ENCODE data around the gene PDGFA. TPM values are rescaled to one million over a fixed set of nuclear protein-coding genes. Genes with fewer than 3 reads are reported as not detected.

Gene PDGFA
- total RNA-seq, 1 experiment from 2014 or later = 26.9 TPM

DNA sequence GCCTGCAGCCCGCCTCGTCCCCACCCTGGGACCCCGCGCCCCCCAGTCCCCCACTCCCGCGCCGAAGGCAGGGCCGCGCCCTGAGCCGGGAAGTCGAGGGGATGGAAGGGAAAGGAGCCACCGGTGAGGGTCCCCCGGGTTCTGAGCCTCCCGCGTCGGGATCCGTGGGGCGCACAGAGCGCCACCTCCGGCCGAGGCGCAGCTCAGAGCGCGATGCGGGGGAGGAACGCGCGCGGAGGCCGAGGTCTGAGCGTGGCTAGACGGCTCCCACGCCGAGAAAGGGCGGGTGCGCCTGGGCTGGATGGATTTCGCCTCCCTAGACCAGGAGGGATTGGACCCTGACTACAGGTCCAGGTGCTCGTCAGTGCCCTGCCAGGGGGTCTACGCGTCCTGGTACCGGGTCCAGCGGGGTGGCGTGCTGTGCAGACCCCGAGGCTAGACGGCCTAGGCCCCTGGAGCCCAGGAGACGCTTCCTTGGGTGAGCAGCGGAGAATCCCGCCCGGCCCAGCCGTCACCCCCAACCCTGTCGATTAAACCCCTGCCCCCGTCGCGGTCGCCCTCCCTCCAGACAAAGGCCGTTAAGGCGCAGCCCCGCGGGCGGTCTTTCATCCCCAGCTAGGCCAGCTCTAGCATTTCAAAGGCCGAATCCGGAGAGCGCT, 986 bp upstream of the PDGFA start:
- H3K27ac ChIP-seq = no peak overlapping the region
- no peaks in the 10 kb centered on the region for H3K9me3 ChIP-seq (replicated peaks)
- H3K36me3 ChIP-seq = no peaks in the 10 kb centered on the region
- DNase-seq = no peak
- no peaks in the 10 kb centered on the region for H3K27me3 ChIP-seq
- H3K4me1 ChIP-seq = peaks cover under 1% of the 10 kb centered on the region; the same call in 1 of the 2 replicates
- H3K4me3 ChIP-seq = no peak overlapping the region

DNA sequence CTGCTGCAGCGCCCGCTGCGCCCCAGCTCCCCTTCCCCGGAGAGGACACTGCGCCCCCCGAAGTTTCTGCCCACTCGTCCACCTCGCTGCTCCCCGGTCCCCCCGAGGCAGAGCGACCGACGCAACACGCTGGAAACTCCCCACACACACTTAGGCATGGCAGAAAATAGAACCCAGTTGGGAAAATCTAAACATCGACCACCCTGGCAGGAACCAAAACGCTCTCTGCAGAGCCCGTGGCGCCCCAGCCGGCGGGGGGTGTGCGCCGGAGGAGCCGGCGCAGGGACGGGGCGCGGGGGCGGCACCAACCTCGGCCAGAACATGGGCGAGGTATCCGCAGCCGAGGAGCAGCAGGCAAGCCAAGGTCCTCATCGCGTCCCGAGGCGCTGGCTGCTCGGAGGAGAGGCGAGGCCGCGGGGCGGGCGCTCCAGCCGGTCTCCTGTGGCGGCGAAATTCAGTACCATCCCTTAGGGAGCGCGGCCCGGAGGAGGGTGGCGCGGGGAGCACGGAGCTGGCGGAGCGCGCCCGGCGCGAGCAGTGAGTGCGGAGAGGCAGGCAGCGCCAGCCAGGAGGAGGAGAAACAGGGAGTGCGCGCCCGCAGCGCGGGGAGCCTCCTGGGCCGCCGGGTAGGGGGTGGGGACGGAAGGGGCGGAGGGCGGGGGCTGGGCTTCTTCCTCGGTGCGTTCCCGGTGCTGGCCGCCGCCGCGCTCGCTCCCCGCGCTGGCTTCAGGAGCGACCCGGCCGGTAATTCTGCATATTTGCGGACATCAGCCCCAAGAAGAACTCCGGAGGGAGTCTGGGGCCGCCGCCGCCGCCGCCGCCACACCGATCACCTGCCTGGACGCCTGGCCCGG, 789 bp downstream of the PDGFA start:
- H3K27ac ChIP-seq = peak overlapping the region; percentile 57
- H3K36me3 ChIP-seq = no peaks in the 10 kb centered on the region; the same call in 1 of the 2 replicates
- peak; percentile 66 to 70 for DNase-seq
- H3K4me1 ChIP-seq = peaks cover 9% of the 10 kb centered on the region; the same call in 1 of the 2 replicates
- H3K4me3 ChIP-seq = peak overlapping the region; percentile 87
- H3K27me3 ChIP-seq = no peaks in the 10 kb centered on the region
- H3K9me3 ChIP-seq (replicated peaks) = no peaks in the 10 kb centered on the region

DNA sequence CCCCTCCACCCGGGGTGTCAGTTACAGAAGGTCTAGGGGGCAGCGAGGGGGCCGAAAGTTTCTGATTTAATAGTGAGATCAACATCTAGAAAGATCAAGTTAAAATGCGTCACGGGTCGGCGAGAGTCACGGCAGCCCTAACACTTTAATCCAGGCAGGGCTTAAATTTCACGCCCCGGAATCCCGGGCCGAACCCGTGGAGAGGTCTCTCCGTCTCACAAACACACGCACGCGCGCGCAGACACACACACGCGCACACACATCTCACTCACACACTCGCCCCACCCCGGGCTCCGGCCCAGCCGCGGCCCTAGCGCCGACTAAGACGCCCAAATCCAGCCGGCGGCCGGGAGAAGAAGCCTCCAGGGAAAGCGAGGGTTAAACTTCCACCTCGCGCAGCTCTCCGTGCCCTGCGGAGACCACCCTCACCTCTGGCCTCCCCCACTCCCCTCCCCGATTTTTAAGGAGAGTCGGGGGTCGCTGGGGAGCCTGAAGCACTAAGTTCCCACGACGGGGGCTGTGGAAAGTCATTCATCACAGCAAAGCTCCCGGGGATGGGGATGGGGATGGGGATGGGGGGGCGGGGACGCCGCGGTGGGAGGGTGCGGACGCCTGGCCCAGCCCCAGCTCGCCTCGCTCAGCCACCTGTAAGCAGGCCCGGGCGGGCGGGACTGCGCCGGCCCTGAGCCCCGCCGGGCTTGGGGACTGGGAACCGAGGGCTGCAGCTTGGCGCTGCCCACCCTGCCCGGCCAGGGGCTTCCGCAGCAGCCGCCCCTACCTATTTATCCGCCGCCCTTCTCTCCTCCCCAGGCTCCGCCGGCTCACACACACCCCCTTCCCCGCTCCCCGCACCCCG, 1.6 kb downstream of the PDGFA start:
- Histone ChIP-seq H3K27me3 (no peaks in the 10 kb centered on the region), H3K27ac (peak overlapping the region; percentile 76), H3K4me3 (peak overlapping the region; percentile 87), H3K4me1 (peaks cover 9% of the 10 kb centered on the region; the same call in 1 of the 2 replicates), H3K36me3 (no peaks in the 10 kb centered on the region; the same call in 1 of the 2 replicates), H3K9me3 (replicated peaks) (no peaks in the 10 kb centered on the region)
- peak; percentile 55 to 63 for DNase-seq

DNA sequence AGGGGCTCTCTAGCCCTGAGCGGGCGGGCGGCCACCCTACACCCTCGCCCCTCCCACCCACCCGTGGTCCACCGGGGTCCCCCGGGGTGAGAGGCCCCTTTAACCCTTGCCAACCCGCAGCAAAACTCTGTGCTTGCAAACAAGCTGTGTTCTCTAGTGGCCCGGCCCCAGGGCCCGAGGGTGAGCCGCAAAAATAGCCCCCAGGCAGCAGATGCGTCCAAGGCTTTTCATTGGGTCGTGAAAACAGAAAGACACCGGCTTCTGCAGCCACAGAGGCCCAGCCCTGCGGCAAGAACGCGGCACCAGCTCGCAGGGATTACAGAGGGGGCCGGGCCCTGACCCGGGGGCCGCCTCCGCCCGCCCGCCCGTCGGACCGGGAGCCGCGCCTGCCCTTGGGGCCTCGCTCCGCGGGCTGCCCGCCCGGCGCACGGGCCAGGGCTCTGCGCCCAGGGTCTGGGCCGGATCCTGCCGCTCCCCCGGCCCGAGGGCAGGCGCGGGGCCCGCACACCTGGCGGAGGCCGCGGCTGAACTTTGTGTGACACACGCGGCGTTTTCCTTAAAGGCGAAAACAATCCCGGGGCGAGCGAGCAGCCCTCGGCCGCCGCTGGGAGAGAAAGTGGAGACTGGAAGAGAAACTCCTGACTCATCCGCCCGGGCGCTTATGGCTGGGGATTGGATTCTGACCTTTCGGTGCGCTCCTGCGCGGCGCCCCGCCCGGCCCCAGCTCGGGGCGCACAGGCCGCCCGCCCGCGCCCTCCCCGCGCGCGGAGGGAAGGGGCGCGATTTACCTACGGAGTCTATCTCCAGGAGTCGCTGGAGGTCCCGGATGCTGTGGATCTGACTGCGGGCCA, 2.8 kb downstream of the PDGFA start:
- no peaks in the 10 kb centered on the region; the same call in 1 of the 2 replicates for H3K36me3 ChIP-seq
- peak; percentile 67 to 72 for DNase-seq

DNA sequence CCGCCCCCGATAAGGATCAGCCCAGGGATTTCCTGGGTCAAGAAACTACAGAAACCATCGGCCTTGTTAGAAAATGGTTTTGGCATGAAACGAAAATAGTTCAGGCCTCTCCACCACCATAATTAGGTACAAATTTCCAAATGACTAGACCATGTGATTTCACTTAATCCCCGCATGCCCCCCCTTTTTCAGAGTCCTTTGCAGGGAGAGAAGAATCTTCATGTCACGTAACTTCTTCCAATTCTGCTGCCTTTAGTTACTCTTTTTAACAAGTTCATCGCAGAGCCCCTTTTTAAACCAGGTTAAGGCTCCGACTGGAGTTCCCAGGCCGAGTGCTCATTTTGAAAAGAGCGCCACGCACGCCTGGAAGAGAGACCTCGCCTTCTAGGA, 3.4 kb downstream of the PDGFA start:
- peak overlapping the region; percentile 87 for H3K4me3 ChIP-seq
- H3K4me1 ChIP-seq = peaks cover 9% of the 10 kb centered on the region; the same call in 1 of the 2 replicates
- peak in 1 of 2 experiments; percentile 55 for DNase-seq
- no peaks in the 10 kb centered on the region; the same call in 1 of the 2 replicates for H3K36me3 ChIP-seq
- H3K27me3 ChIP-seq = no peaks in the 10 kb centered on the region
- peak overlapping the region; percentile 25; the same call in 1 of the 2 replicates for H3K27ac ChIP-seq
- H3K9me3 ChIP-seq (replicated peaks) = no peaks in the 10 kb centered on the region

More for the DNA sequence above, 2.8 kb downstream of the PDGFA start:
- Histone ChIP-seq H3K27ac (peak overlapping the region; percentile 31; the same call in 1 of the 2 replicates), H3K9me3 (replicated peaks) (no peaks in the 10 kb centered on the region), H3K4me3 (peak overlapping the region; percentile 87), H3K27me3 (no peaks in the 10 kb centered on the region), H3K4me1 (peaks cover 9% of the 10 kb centered on the region; the same call in 1 of the 2 replicates)

DNA sequence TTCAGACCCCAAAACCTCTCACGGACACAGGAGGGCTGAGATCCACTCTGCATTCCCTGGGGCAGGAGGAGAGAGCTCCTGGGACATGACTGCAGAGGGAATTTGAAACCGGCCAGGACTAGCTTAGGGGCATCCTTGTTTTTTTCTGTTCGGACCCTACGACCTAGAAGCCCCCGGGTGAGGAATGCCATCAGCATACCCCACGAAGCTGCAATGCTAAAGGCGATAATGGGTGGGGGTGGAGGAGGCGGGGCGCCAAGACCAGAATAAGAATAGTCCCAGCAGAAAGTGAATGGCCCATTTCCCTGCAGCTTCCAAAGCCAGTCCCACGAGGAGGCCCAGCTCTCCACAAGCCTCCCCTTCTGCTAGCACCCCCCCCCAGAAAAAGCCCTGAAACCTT, 4.0 kb downstream of the PDGFA start:
- Histone ChIP-seq H3K36me3 (no peaks in the 10 kb centered on the region; the same call in 1 of the 2 replicates), H3K4me3 (no peak overlapping the region), H3K27me3 (no peaks in the 10 kb centered on the region), H3K27ac (no peak overlapping the region), H3K4me1 (peaks cover 9% of the 10 kb centered on the region; the same call in 1 of the 2 replicates), H3K9me3 (replicated peaks) (no peaks in the 10 kb centered on the region)
- no peak for DNase-seq

DNA sequence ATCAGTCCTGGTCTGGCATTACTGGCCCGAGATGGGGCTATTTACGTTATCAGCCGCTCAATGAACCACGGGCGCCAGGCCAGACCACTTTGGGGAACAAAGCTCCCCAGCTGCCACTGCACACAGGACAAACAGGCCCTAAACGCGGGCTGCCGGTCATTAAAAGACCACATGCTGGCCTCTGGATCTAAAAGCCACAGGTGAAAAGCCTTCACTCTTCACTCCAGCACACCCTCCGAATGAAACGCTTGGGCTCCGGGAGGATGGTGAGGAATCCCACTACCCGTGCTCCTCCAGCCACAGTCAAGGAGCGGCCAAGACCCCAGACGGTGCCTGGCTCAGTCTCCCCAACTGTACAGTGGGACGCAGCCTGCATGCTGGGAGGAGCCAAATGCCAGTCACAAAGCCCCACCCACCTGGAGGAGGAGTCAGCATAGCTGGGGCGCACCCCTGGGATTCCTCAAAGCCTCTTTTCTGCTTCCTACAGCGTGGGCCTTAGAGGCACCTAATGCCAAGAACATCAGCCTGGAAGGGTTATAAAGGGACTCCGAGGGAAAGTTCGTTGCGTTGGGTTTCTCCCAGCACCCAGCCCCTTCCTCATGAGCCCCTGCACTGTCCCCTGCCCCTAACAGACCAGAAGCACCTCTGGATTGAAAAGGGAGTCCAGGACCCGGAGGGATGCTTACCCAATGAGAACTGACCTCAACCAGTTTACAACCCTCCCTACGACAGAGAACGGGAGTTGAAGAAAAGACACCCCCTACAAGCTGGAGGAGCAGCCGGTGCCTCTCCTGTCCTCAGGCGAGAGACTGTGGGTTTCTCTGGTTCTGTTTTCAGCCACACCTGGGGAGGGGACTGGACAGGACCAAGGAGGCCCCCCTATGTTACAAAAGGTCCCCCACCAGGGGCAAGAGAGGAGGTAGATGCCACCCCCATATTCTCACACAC, 4.7 kb downstream of the PDGFA start:
- Histone ChIP-seq H3K27me3 (no peaks in the 10 kb centered on the region), H3K36me3 (no peaks in the 10 kb centered on the region; the same call in 1 of the 2 replicates), H3K9me3 (replicated peaks) (no peaks in the 10 kb centered on the region), H3K4me3 (no peak overlapping the region), H3K27ac (no peak overlapping the region), H3K4me1 (peaks cover 9% of the 10 kb centered on the region; the same call in 1 of the 2 replicates)
- peak; percentile 19 to 55 for DNase-seq

DNA sequence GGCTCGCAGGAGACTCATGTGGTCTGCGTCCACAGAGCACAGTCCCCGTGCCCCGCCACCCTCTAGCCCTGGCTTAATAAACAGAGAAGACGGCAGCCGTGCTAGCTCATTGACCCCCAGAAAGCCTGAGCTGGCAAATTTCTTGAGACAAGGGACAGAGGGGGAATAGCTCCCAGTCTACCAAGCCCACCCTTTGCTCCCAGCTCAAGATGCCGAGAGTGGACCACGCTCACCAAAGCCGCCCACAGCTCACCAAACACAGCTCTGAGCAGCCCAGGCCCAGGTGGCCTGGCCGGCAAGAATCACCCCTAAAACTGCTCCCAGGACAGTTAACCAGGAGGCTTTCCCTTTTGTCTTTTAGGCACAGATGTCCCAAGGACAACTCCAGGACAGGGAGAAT, 5.4 kb downstream of the PDGFA start:
- no peak for DNase-seq
- Histone ChIP-seq H3K27ac (no peak overlapping the region), H3K27me3 (no peaks in the 10 kb centered on the region), H3K9me3 (replicated peaks) (no peaks in the 10 kb centered on the region), H3K4me1 (peaks cover 9% of the 10 kb centered on the region; the same call in 1 of the 2 replicates), H3K36me3 (no peaks in the 10 kb centered on the region; the same call in 1 of the 2 replicates), H3K4me3 (no peak overlapping the region)

DNA sequence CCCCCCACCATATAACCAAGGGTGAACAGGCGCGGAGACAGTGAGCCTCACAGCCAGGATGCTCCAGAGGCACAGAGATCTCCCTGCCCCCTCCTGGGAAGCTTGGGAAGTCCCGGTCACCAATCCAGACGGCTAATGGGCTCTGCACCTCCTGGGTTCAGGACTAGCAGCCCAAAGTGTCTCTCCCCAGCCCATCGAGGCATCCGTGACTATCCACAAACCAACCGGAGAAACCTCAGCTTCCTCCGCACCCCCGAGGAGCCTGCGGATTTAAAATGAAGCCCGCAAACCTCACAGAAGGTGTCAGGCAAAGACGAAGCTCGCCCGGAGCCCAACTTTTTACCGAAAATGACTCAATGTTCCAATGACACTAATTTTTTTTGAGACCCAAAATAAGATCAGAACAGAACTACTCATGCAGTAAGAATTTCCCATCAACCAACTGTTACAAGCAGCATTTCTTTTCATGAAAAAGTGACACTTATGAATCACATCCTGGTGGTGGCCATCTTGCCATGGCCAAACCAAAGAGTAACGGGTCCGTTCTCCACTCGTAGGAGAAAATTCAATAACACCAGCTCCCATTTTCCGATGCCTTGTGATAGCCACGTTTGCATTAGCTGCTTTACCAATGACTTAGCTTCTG, 6.0 kb downstream of the PDGFA start:
- H3K4me3 ChIP-seq = no peak overlapping the region
- no peak for DNase-seq
- H3K4me1 ChIP-seq = peaks cover 9% of the 10 kb centered on the region; the same call in 1 of the 2 replicates
- no peaks in the 10 kb centered on the region; the same call in 1 of the 2 replicates for H3K36me3 ChIP-seq
- H3K27me3 ChIP-seq = no peaks in the 10 kb centered on the region
- no peak overlapping the region for H3K27ac ChIP-seq
- no peaks in the 10 kb centered on the region for H3K9me3 ChIP-seq (replicated peaks)

DNA sequence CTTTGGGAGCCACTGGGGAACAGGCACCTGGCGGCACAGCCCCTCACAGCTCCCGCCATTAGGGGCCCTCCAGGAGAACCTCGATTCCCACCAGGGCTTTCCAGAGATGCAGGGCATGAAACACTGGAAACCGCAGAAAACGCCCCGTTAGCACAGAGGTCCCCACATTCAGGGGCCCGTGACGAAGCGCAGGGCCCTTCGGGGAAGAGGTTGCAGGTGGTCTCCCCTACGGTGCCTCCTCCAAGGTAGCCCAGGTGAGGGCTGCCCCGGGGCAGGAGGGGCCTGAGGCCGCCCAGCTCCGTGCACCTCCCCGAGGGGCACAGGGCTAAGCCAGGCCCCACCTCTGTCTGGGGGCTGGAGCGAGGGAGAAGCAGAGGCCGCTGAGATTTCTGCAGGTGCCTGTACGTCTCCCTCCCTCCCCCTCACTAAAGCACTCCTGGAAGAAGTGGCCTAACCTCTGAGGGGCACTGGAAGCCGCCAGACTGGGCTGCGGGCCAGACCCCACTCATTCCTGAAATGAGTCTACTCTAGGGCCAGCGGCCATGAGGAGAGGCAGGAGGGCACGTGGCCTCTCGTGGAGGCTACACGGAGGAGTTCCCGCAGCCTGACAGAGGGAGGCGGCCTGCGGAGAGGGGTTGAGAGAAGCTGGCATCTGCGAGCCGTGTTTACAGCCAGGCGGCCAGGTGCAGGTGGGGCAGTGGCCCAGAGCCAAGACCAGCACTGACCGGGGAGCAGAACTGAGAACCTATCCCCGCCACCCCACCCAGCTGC, 6.9 kb downstream of the PDGFA start:
- Histone ChIP-seq H3K27me3 (no peaks in the 10 kb centered on the region), H3K4me1 (peaks cover 9% of the 10 kb centered on the region; the same call in 1 of the 2 replicates), H3K9me3 (replicated peaks) (no peaks in the 10 kb centered on the region), H3K27ac (no peak overlapping the region), H3K36me3 (no peaks in the 10 kb centered on the region; the same call in 1 of the 2 replicates), H3K4me3 (no peak overlapping the region)
- DNase-seq = no peak

DNA sequence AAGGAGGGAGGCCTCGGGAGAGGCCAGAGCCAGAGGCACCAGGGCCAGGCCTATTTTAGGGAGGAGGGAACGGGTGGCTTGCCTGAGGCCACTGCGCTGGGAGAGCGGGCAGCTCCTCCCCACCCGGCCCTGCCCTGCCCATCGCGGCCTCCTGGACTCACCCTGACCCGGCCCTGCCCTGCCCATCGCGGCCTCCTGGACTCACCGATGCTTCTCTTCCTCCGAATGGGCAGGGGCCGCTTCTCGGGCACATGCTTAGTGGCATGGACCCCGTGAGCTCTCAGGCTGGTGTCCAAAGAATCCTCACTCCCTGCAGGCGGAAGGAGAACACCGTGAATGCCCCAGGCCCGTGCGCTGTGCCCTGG, 7.5 kb downstream of the PDGFA start:
- H3K4me1 ChIP-seq = peaks cover 9% of the 10 kb centered on the region; the same call in 1 of the 2 replicates
- H3K27ac ChIP-seq = no peak overlapping the region
- DNase-seq = no peak
- H3K9me3 ChIP-seq (replicated peaks) = no peaks in the 10 kb centered on the region
- H3K4me3 ChIP-seq = no peak overlapping the region
- no peaks in the 10 kb centered on the region; the same call in 1 of the 2 replicates for H3K36me3 ChIP-seq
- H3K27me3 ChIP-seq = no peaks in the 10 kb centered on the region

All from SJCRH30 (cell line).